Liver (tissue), 9 donors: ENCODE data around the gene RAB13. TPM values are rescaled to one million over a fixed set of nuclear protein-coding genes. Genes with fewer than 3 reads are reported as not detected.

Experiments used
- DNase-seq: peaks from one replicate; pipeline ENCODE4 v3.0.0-alpha.2; 2017; ENCODE audit warnings: low spot score
- H3K27ac ChIP-seq, 2 donors: one replicate each; pipeline ENCODE4 v1.7.0; 2013; ENCODE audit warnings: inconsistent platforms in 2 of 2, low read length in 2 of 2, control low read depth in 1 of 2, low read depth in 1 of 2, mild to moderate bottlenecking in 1 of 2
- H3K27me3 ChIP-seq, 4 donors: one replicate each; pipeline versions ENCODE4 v1.6.1 to v1.7.0; 2013; ENCODE audit warnings: low read length in 3 of 4, inconsistent platforms in 1 of 4, mild to moderate bottlenecking in 1 of 4, moderate library complexity in 1 of 4; ENCODE audit not compliant: control insufficient read depth in 4 of 4, insufficient read depth in 4 of 4
- H3K36me3 ChIP-seq, 4 donors: one replicate each; pipeline versions ENCODE4 v1.6.1 to v1.7.0; 2013; ENCODE audit warnings: low read length in 3 of 4, mild to moderate bottlenecking in 3 of 4, low read depth in 1 of 4, moderate library complexity in 1 of 4; ENCODE audit not compliant: control insufficient read depth in 4 of 4, insufficient read depth in 3 of 4
- H3K4me1 ChIP-seq, 4 donors: one replicate each; pipeline versions ENCODE4 v1.6.1 to v1.7.0; 2013; ENCODE audit warnings: low read length in 3 of 4, mild to moderate bottlenecking in 3 of 4, moderate library complexity in 1 of 4; ENCODE audit not compliant: control insufficient read depth in 4 of 4, insufficient read depth in 4 of 4
- H3K4me3 ChIP-seq, 3 donors: one replicate each; pipeline versions ENCODE4 v1.6.1 to v1.7.0; 2013; ENCODE audit warnings: low read length in 3 of 3, control low read depth in 1 of 3, low read depth in 1 of 3, mild to moderate bottlenecking in 1 of 3
- H3K9ac ChIP-seq, 2 donors: one replicate each; pipeline ENCODE4 v1.7.0; 2013; ENCODE audit warnings: low read length in 2 of 2, mild to moderate bottlenecking in 2 of 2, moderate library complexity in 2 of 2, control low read depth in 1 of 2, low read depth in 1 of 2
- H3K9me3 ChIP-seq, 4 donors: one replicate each; pipeline versions ENCODE4 v1.6.1 to v1.7.0; 2013; ENCODE audit warnings: low read length in 3 of 4; ENCODE audit not compliant: control insufficient read depth in 4 of 4
- EGR1 ChIP-seq, 2 donors: IDR thresholded peaks; 2 replicates each; pipeline ENCODE4 v1.6.1; 2016 to 2018; ENCODE audit warnings: antibody characterized with exemption in 2 of 2, low read depth in 2 of 2
- FOXA1 ChIP-seq: IDR thresholded peaks from 2 replicates; pipeline ENCODE4 v1.6.1; 2016; ENCODE audit warnings: antibody characterized with exemption
- FOXA2 ChIP-seq: IDR thresholded peaks from 2 replicates; pipeline ENCODE4 v1.6.1; 2016; ENCODE audit warnings: antibody characterized with exemption
- GABPA ChIP-seq, 2 donors: IDR thresholded peaks in 1 of 2; conservative IDR thresholded peaks in 1 of 2; 2 replicates each; pipeline ENCODE4 v1.6.1; 2016; ENCODE audit warnings: antibody characterized with exemption in 2 of 2, mild to moderate bottlenecking in 1 of 2, moderate library complexity in 1 of 2
- HNF4A ChIP-seq, 2 donors: conservative IDR thresholded peaks; 2 replicates each; pipeline ENCODE4 v1.6.1; 2016; ENCODE audit warnings: antibody characterized with exemption in 2 of 2, mild to moderate bottlenecking in 2 of 2
- HNF4G ChIP-seq: IDR thresholded peaks from 2 replicates; pipeline ENCODE4 v1.6.1; 2016; ENCODE audit warnings: antibody characterized with exemption
- JUND ChIP-seq, 2 donors: IDR thresholded peaks; 2 replicates each; pipeline ENCODE4 v1.6.1; 2016; ENCODE audit warnings: antibody characterized with exemption in 2 of 2
- NR2F2 ChIP-seq: IDR thresholded peaks from 2 replicates; pipeline ENCODE4 v1.6.1; 2016; ENCODE audit warnings: antibody characterized with exemption
- RAD21 ChIP-seq, 2 donors: IDR thresholded peaks; 2 replicates each; pipeline ENCODE4 v1.6.1; 2016; ENCODE audit warnings: antibody characterized with exemption in 2 of 2, mild to moderate bottlenecking in 2 of 2
- RXRA ChIP-seq, 2 donors: IDR thresholded peaks; 2 replicates each; pipeline ENCODE4 v1.6.1; 2017 to 2018; ENCODE audit warnings: antibody characterized with exemption in 2 of 2, mild to moderate bottlenecking in 1 of 2
- SP1 ChIP-seq: IDR thresholded peaks from 2 replicates; pipeline ENCODE4 v1.6.1; 2018; ENCODE audit warnings: antibody characterized with exemption, mild to moderate bottlenecking
- TAF1 ChIP-seq: conservative IDR thresholded peaks from 2 replicates; pipeline ENCODE4 v1.6.1; 2016; ENCODE audit warnings: antibody characterized with exemption, mild to moderate bottlenecking
- YY1 ChIP-seq: IDR thresholded peaks from 2 replicates; pipeline ENCODE4 v1.6.1; 2016; ENCODE audit warnings: antibody characterized with exemption, mild to moderate bottlenecking
- WGBS: extraction: QIAGEN DNeasy Blood & Tissue Kit; methylation state at CpG from one replicate; pipeline ENCODE4 v1.1.7; 2013; 5-methylcytosine and 5-hydroxymethylcytosine counted together
- polyA plus RNA-seq, 2 donors: library from polyadenylated mRNA; stranded (reverse) in 1 of 2; unstranded in 1 of 2; fragments of 200-250 nt in 1 of 2; fragments of >200 nt in 1 of 2; fragmentation: Nextera tagmentation in 1 of 2; extraction: Ambion mirVana in 1 of 2; gene quantifications; one replicate each; pipeline versions ENCODE4 v1.2.1 to v1.2.3, GENCODE V29; 2013 to 2015
- total RNA-seq, 2 donors: library from RNA; depleted of rRNA; stranded (reverse); fragments of >200 nt; gene quantifications; one replicate each; pipeline ENCODE4 v1.2.3, GENCODE V29; 2014
- TF ChIP-seq, protein P1 (sequence below): IDR thresholded peaks from 2 replicates; pipeline ENCODE4 v1.6.1; 2016; ENCODE audit warnings: antibody characterized with exemption, mild to moderate bottlenecking
- TF ChIP-seq, protein P2 (sequence below): IDR thresholded peaks from 2 replicates; pipeline ENCODE4 v1.6.1; 2016; ENCODE audit warnings: antibody characterized with exemption
- TF ChIP-seq, protein P3 (sequence below): fragments of 150-350 bp; IDR thresholded peaks from 2 replicates; pipeline ENCODE4 v1.5.1; 2017; ENCODE audit warnings: improper control_type of control experiment, low read depth, low read length; ENCODE audit not compliant: missing input control
- TF ChIP-seq, protein P4 (sequence below): IDR thresholded peaks from 2 replicates; pipeline ENCODE4 v1.6.1; 2016; ENCODE audit warnings: antibody characterized with exemption
- TF ChIP-seq, protein P5 (sequence below): IDR thresholded peaks from 2 replicates; pipeline ENCODE4 v1.6.1; 2016; ENCODE audit warnings: antibody characterized with exemption
- donor health status: healthy.
- donor health status: healthy.
- donor health status: healthy.
- donor health status: healthy.
- donor health status: healthy.

The RAB13 gene
- total and polyA plus RNA-seq, 4 donors, result 18.0 to 72.9 (median 32.5) TPM

DNA sequence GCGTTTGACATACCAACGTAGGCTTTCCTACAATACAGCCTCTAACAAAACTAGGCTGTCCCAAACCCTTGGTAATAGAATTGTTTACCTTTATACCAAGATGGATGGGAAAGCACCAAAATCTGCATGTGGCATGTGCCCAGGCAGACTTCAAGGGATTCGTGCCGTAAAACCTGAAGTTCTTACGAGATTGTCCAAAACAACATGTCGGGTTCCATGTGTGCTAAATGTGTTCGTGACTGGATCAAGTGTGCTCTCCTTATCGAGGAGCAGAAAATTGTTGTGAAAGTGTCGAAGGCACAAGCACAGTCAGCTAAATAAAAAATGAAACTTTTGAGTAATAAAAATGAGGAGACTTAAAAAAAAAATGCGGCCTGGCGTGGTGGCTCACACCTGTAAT is 9.5 kb upstream of the RAB13 start:
- DNase-seq, result no peak
- no peak overlapping the region for H3K9ac ChIP-seq
- H3K36me3 ChIP-seq, result peaks cover 2 to 25% (median 19%) of the 10 kb centered on the region in 4 donors
- 97% methylated on average over 11 of the region's 11 CpGs for WGBS
- no peak overlapping the region for H3K27ac ChIP-seq
- H3K4me3 ChIP-seq, result no peak overlapping the region
- H3K27me3 ChIP-seq, result no peaks in the 10 kb centered on the region
- TF ChIP-seq, protein P1, sequence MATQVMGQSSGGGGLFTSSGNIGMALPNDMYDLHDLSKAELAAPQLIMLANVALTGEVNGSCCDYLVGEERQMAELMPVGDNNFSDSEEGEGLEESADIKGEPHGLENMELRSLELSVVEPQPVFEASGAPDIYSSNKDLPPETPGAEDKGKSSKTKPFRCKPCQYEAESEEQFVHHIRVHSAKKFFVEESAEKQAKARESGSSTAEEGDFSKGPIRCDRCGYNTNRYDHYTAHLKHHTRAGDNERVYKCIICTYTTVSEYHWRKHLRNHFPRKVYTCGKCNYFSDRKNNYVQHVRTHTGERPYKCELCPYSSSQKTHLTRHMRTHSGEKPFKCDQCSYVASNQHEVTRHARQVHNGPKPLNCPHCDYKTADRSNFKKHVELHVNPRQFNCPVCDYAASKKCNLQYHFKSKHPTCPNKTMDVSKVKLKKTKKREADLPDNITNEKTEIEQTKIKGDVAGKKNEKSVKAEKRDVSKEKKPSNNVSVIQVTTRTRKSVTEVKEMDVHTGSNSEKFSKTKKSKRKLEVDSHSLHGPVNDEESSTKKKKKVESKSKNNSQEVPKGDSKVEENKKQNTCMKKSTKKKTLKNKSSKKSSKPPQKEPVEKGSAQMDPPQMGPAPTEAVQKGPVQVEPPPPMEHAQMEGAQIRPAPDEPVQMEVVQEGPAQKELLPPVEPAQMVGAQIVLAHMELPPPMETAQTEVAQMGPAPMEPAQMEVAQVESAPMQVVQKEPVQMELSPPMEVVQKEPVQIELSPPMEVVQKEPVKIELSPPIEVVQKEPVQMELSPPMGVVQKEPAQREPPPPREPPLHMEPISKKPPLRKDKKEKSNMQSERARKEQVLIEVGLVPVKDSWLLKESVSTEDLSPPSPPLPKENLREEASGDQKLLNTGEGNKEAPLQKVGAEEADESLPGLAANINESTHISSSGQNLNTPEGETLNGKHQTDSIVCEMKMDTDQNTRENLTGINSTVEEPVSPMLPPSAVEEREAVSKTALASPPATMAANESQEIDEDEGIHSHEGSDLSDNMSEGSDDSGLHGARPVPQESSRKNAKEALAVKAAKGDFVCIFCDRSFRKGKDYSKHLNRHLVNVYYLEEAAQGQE, result no peak
- TF ChIP-seq SP1, result no peak
- TF ChIP-seq, protein P2, sequence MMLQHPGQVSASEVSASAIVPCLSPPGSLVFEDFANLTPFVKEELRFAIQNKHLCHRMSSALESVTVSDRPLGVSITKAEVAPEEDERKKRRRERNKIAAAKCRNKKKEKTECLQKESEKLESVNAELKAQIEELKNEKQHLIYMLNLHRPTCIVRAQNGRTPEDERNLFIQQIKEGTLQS, result no peak
- no peak for TF ChIP-seq HNF4G
- no peak for TF ChIP-seq JUND (IDR thresholded peaks at IDR 0.05)
- no peak for TF ChIP-seq FOXA2
- TF ChIP-seq, protein P3, sequence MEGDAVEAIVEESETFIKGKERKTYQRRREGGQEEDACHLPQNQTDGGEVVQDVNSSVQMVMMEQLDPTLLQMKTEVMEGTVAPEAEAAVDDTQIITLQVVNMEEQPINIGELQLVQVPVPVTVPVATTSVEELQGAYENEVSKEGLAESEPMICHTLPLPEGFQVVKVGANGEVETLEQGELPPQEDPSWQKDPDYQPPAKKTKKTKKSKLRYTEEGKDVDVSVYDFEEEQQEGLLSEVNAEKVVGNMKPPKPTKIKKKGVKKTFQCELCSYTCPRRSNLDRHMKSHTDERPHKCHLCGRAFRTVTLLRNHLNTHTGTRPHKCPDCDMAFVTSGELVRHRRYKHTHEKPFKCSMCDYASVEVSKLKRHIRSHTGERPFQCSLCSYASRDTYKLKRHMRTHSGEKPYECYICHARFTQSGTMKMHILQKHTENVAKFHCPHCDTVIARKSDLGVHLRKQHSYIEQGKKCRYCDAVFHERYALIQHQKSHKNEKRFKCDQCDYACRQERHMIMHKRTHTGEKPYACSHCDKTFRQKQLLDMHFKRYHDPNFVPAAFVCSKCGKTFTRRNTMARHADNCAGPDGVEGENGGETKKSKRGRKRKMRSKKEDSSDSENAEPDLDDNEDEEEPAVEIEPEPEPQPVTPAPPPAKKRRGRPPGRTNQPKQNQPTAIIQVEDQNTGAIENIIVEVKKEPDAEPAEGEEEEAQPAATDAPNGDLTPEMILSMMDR, result no peak
- TF ChIP-seq HNF4A (conservative IDR thresholded peaks at IDR 0.05), result no peak
- TF ChIP-seq, protein P4, sequence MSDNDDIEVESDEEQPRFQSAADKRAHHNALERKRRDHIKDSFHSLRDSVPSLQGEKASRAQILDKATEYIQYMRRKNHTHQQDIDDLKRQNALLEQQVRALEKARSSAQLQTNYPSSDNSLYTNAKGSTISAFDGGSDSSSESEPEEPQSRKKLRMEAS, result no peak
- TF ChIP-seq GABPA (IDR thresholded peaks at IDR 0.05 in 1 of 2, conservative IDR thresholded peaks at IDR 0.05 in 1 of 2), result no peak
- TF ChIP-seq EGR1 (IDR thresholded peaks at IDR 0.05; ENCODE audit: low read depth in 2 of 2), result no peak
- TF ChIP-seq NR2F2, result no peak
- TF ChIP-seq TAF1, result no peak
- no peak for TF ChIP-seq FOXA1
- no peak for TF ChIP-seq RXRA (IDR thresholded peaks at IDR 0.05)
- TF ChIP-seq, protein P5, sequence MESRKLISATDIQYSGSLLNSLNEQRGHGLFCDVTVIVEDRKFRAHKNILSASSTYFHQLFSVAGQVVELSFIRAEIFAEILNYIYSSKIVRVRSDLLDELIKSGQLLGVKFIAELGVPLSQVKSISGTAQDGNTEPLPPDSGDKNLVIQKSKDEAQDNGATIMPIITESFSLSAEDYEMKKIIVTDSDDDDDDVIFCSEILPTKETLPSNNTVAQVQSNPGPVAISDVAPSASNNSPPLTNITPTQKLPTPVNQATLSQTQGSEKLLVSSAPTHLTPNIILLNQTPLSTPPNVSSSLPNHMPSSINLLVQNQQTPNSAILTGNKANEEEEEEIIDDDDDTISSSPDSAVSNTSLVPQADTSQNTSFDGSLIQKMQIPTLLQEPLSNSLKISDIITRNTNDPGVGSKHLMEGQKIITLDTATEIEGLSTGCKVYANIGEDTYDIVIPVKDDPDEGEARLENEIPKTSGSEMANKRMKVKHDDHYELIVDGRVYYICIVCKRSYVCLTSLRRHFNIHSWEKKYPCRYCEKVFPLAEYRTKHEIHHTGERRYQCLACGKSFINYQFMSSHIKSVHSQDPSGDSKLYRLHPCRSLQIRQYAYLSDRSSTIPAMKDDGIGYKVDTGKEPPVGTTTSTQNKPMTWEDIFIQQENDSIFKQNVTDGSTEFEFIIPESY, result no peak
- TF ChIP-seq YY1, result no peak
- no peak for TF ChIP-seq RAD21 (IDR thresholded peaks at IDR 0.05)
- H3K4me1 ChIP-seq, result peaks cover 1 to 22% (median 14%) of the 10 kb centered on the region in 4 donors
- no peaks in the 10 kb centered on the region for H3K9me3 ChIP-seq
